ENCODE data around the gene PTPRG. TPM values are rescaled to one million over a fixed set of nuclear protein-coding genes. Genes with fewer than 3 reads are reported as not detected.

The PTPRG gene
- total and polyA plus RNA-seq, 2 donors (not counting 1 experiment from before 2014, with no cell fraction given): 67.0 to 97.9 TPM

DNA sequence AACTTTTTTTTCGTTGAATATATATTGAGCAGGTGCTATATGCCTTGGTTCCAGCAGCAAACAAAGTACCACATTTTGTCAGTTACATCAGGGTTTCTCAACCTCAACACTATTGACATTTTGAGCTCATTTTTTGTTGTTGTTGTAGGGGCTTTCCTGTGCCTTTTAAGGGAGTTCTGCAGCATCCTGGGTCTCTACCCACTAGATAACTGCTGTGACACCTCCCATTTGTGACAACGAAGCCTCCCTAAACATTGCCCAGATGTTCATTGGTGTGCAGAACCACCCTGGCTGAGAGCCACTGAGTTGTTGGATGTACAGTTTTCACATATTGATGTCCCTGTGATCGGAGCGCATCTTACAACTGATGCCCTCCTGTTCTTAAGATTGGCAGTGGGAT, 382.6 kb downstream of the PTPRG start:
- Histone ChIP-seq H3K4me2 (ENCODE audit: extremely low read depth, insufficient read depth, low read length) (no peak overlapping the region), H3K27me3 (ENCODE audit: control insufficient read depth, insufficient read depth, low read length) (no peaks in the 10 kb centered on the region), H3K4me3 (replicated peaks in 1 of 4; ENCODE audit: control extremely low read depth in 1 of 4, insufficient read depth in 1 of 4, low read depth in 3 of 4, low read length in 4 of 4) (no peak overlapping the region), H3K9ac (ENCODE audit: insufficient read depth, low read length) (no peak overlapping the region), H2AFZ (ENCODE audit: low read length) (no peak overlapping the region), H3K36me3 (ENCODE audit: control insufficient read depth, insufficient read depth, low read length) (no peaks in the 10 kb centered on the region), H3K4me1 (ENCODE audit: control insufficient read depth, extremely low read depth, insufficient read depth, low read length) (no peaks in the 10 kb centered on the region), H4K20me1 (ENCODE audit: control insufficient read depth, extremely low read depth, insufficient read depth, low read length) (no peaks in the 10 kb centered on the region), H3K27ac (ENCODE audit: insufficient read depth, low read length) (no peak overlapping the region), H3K9me3 (ENCODE audit: control insufficient read depth, insufficient read depth, low read depth, low read length) (no peaks in the 10 kb centered on the region), H3K79me2 (ENCODE audit: control insufficient read depth, insufficient read depth, low read length) (no peaks in the 10 kb centered on the region)
- TF ChIP-seq, protein P1, sequence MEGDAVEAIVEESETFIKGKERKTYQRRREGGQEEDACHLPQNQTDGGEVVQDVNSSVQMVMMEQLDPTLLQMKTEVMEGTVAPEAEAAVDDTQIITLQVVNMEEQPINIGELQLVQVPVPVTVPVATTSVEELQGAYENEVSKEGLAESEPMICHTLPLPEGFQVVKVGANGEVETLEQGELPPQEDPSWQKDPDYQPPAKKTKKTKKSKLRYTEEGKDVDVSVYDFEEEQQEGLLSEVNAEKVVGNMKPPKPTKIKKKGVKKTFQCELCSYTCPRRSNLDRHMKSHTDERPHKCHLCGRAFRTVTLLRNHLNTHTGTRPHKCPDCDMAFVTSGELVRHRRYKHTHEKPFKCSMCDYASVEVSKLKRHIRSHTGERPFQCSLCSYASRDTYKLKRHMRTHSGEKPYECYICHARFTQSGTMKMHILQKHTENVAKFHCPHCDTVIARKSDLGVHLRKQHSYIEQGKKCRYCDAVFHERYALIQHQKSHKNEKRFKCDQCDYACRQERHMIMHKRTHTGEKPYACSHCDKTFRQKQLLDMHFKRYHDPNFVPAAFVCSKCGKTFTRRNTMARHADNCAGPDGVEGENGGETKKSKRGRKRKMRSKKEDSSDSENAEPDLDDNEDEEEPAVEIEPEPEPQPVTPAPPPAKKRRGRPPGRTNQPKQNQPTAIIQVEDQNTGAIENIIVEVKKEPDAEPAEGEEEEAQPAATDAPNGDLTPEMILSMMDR (conservative IDR thresholded peaks at IDR 0.05 in 1 of 2, IDR thresholded peaks at IDR 0.05 in 1 of 2; ENCODE audit: low read depth in 1 of 2, low read length in 2 of 2): no peak
- no peak for TF ChIP-seq EZH2 (IDR thresholded peaks at IDR 0.05; ENCODE audit: low read length, missing control alignments)
- DNase-seq (ENCODE audit: low read depth in 2 of 2): no peak

DNA sequence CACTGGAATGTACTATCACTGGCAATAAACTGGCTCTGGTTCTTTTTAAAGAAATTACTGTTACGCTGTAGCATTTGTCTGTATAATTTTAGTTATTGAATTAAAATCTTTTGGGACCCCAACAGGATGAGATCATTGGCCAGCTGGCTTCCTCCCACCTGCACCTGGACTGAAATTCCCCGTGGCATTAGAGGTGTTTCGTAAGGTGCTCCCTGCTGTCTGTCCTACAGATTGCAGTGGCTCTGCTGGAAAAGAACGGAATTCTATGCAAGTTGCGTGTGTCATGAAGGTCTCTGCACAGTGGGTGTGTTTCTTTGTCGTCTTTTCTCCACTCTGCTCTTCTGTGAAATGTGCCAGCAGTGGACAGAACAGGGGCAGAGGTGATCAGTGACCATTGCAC, 383.4 kb downstream of the PTPRG start:
- Histone ChIP-seq H3K9me3 (ENCODE audit: control insufficient read depth, insufficient read depth, low read depth, low read length) (no peaks in the 10 kb centered on the region), H4K20me1 (ENCODE audit: control insufficient read depth, extremely low read depth, insufficient read depth, low read length) (no peaks in the 10 kb centered on the region), H3K36me3 (ENCODE audit: control insufficient read depth, insufficient read depth, low read length) (no peaks in the 10 kb centered on the region), H3K9ac (ENCODE audit: insufficient read depth, low read length) (no peak overlapping the region), H3K27ac (ENCODE audit: insufficient read depth, low read length) (no peak overlapping the region), H3K4me2 (ENCODE audit: extremely low read depth, insufficient read depth, low read length) (no peak overlapping the region), H3K27me3 (ENCODE audit: control insufficient read depth, insufficient read depth, low read length) (no peaks in the 10 kb centered on the region), H3K4me1 (ENCODE audit: control insufficient read depth, extremely low read depth, insufficient read depth, low read length) (no peaks in the 10 kb centered on the region), H3K4me3 (replicated peaks in 1 of 4; ENCODE audit: control extremely low read depth in 1 of 4, insufficient read depth in 1 of 4, low read depth in 3 of 4, low read length in 4 of 4) (no peak overlapping the region), H2AFZ (ENCODE audit: low read length) (no peak overlapping the region), H3K79me2 (ENCODE audit: control insufficient read depth, insufficient read depth, low read length) (no peaks in the 10 kb centered on the region)
- TF ChIP-seq, protein P1 (conservative IDR thresholded peaks at IDR 0.05 in 1 of 2, IDR thresholded peaks at IDR 0.05 in 1 of 2; ENCODE audit: low read depth in 1 of 2, low read length in 2 of 2): no peak
- TF ChIP-seq EZH2 (IDR thresholded peaks at IDR 0.05; ENCODE audit: low read length, missing control alignments): no peak
- no peak for DNase-seq (ENCODE audit: low read depth in 2 of 2)

DNA sequence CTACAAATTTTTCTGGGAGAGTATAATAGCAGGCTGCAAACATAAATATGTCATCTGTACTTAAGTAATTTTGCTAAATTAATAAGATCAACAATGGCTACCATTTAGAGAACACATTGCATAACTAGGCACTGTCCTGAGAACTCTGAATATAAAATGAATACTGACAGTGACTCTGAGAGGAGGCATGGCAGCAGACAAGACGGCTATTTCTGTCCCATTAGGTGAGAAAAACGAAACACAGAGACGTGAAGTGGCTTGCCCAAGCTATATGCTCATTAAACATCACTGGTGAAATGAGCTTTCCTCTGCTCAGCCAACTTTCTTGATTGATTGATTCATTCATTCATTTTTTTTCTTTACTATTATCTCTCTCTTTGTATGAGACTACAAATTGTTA, 384.3 kb downstream of the PTPRG start:
- H3K27me3 ChIP-seq (ENCODE audit: control insufficient read depth, insufficient read depth, low read length): no peaks in the 10 kb centered on the region
- no peaks in the 10 kb centered on the region for H3K4me1 ChIP-seq (ENCODE audit: control insufficient read depth, extremely low read depth, insufficient read depth, low read length)
- no peak for TF ChIP-seq EZH2 (IDR thresholded peaks at IDR 0.05; ENCODE audit: low read length, missing control alignments)
- TF ChIP-seq, protein P1 (conservative IDR thresholded peaks at IDR 0.05 in 1 of 2, IDR thresholded peaks at IDR 0.05 in 1 of 2; ENCODE audit: low read depth in 1 of 2, low read length in 2 of 2): no peak
- H3K4me3 ChIP-seq (replicated peaks in 1 of 4; ENCODE audit: control extremely low read depth in 1 of 4, insufficient read depth in 1 of 4, low read depth in 3 of 4, low read length in 4 of 4): no peak overlapping the region
- no peaks in the 10 kb centered on the region for H3K9me3 ChIP-seq (ENCODE audit: control insufficient read depth, insufficient read depth, low read depth, low read length)
- no peaks in the 10 kb centered on the region for H3K36me3 ChIP-seq (ENCODE audit: control insufficient read depth, insufficient read depth, low read length)
- no peak overlapping the region for H3K4me2 ChIP-seq (ENCODE audit: extremely low read depth, insufficient read depth, low read length)
- no peaks in the 10 kb centered on the region for H4K20me1 ChIP-seq (ENCODE audit: control insufficient read depth, extremely low read depth, insufficient read depth, low read length)
- no peak overlapping the region for H2AFZ ChIP-seq (ENCODE audit: low read length)
- H3K79me2 ChIP-seq (ENCODE audit: control insufficient read depth, insufficient read depth, low read length): no peaks in the 10 kb centered on the region
- no peak overlapping the region for H3K27ac ChIP-seq (ENCODE audit: insufficient read depth, low read length)
- H3K9ac ChIP-seq (ENCODE audit: insufficient read depth, low read length): no peak overlapping the region
- no peak for DNase-seq (ENCODE audit: low read depth in 2 of 2)
